ENCODE measurements around the gene NFYC.

The NFYC gene

DNA sequence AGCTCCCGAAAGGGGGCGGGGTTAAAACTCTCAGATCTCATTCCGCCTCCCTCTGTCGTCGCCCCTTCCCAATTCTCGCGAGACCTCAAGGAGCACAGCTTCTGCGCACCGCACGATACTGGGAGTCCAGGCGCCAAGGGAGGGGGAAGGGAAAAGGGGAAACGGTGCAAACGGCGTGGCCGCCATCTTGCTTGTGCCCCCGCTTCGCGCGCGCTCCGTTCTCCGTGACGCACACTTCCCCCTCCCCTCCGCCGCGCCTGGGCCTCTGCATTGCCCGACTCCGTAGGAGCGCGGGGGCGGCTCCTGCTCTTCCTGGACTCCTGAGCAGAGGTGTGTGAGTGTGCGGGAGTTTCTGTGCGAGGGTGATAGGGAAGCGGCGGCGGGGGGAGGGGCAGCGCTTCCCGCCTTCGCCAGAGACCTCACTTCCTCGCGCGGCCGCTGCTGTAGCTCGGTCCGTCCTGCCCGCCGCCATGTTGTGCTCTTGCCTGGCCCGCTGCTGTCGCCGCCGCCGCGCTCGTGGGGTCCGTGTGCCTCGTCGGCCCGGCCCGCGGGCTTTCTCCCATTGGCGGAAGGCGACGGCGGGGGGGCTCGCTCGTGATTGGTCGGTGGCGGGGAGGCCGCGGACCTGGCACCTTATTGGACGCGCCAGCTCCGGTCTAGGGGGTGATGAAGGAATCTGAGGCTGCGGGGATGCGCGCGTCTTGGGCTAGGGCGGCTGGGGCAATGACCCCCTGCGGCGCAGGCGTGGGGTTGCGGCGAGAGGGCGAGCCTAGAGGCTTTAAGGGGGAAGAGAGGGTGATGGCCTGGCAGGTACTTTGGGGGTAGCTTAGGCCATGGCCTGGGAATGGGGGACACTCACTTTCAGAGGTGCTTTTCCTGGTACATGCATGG is at the start of gene NFYC:
NFYC (plus strand) TSS at position 167 of the 891 bp plus-strand sequence. CDS start 47,140 bp downstream, outside the sequence.
- TF ChIP-seq GATA3 (IDR thresholded peaks at IDR 0.05; ENCODE audit: low read depth, low read length) (no peak), GATA2 (IDR thresholded peaks at IDR 0.05; ENCODE audit: low read depth, low read length) (no peak; the same call in 1 of the 2 replicates)

- TF ChIP-seq GATA2 (IDR thresholded peaks at IDR 0.05; ENCODE audit: low read depth, low read length) (no peak), GATA3 (IDR thresholded peaks at IDR 0.05; ENCODE audit: low read depth, low read length) (no peak)
Observed at GRCh38 chr1:40645118-40645680, 46.3 kb upstream of the NFYC start.

GRCh38 chr1:40646315-40646714 is 45.2 kb upstream of the NFYC start:
- no peak for TF ChIP-seq GATA3 (IDR thresholded peaks at IDR 0.05; ENCODE audit: low read depth, low read length)
- TF ChIP-seq GATA2 (IDR thresholded peaks at IDR 0.05; ENCODE audit: low read depth, low read length): no peak

GRCh38 chr1:40648200-40648599 is 43.3 kb upstream of the NFYC start:
- TF ChIP-seq GATA3 (IDR thresholded peaks at IDR 0.05; ENCODE audit: low read depth, low read length) (no peak), GATA2 (IDR thresholded peaks at IDR 0.05; ENCODE audit: low read depth, low read length) (no peak)

- TF ChIP-seq GATA2 (IDR thresholded peaks at IDR 0.05; ENCODE audit: low read depth, low read length) (no peak), GATA3 (IDR thresholded peaks at IDR 0.05; ENCODE audit: low read depth, low read length) (no peak)
Observed at GRCh38 chr1:40648928-40649591, 42.4 kb upstream of the NFYC start.

DNA sequence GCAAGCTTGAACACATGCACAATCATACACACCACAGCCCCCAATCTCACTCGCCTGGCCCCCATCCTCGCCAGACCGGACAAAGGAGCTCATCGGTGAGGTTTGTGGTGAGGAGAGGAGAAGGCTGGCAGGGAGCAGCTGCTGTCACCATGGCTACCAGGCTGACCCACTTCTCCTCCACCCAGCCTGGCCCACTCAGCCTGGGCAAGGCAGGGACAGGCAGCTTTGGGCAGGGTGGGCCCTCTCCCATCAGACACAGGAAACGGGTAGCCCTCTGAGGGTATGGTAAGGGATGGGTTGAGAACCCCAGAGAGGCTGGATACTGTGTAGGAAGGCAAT is 41.9 kb upstream of the NFYC start:
- TF ChIP-seq GATA3 (IDR thresholded peaks at IDR 0.05; ENCODE audit: low read depth, low read length) (no peak), GATA2 (IDR thresholded peaks at IDR 0.05; ENCODE audit: low read depth, low read length) (no peak)

GRCh38 chr1:40650075-40650474 is 41.4 kb upstream of the NFYC start:
- TF ChIP-seq GATA2 (IDR thresholded peaks at IDR 0.05; ENCODE audit: low read depth, low read length) (no peak), GATA3 (IDR thresholded peaks at IDR 0.05; ENCODE audit: low read depth, low read length) (no peak)

DNA sequence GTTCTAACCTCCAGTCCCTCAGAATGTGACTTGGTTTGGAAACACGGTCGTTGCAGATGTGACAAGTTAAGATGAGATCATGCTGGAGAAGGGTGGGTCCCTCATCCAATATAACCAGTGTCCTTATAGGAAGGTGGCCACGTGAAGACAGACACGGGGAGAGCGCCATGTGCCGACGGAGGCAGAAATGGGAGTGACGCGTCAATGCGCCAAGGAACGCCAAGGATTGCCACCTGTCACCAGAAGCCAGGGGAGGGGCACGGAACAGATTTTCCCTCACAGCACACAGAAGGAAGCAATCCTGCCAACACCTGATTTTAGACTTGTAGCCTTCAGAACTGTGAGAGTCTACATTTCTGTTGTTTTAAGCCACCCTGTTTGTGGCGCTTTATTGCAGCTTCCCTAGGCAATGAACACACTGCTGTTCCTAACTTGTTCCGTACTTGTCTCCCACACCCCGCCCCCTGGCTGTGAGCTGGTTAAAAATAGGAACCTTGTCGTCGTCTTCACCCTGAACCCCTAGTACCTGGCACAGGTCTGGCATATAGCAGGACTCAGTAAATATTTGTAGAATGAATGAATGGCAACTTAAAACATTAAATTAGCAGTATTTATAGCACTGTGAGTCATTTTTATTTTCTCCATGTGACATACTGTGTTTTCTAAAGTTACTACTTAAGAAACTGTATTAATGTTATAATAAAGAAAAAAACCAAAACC is 40.2 kb upstream of the NFYC start:
- TF ChIP-seq GATA2 (IDR thresholded peaks at IDR 0.05; ENCODE audit: low read depth, low read length) (no peak), GATA3 (IDR thresholded peaks at IDR 0.05; ENCODE audit: low read depth, low read length) (no peak)

DNA sequence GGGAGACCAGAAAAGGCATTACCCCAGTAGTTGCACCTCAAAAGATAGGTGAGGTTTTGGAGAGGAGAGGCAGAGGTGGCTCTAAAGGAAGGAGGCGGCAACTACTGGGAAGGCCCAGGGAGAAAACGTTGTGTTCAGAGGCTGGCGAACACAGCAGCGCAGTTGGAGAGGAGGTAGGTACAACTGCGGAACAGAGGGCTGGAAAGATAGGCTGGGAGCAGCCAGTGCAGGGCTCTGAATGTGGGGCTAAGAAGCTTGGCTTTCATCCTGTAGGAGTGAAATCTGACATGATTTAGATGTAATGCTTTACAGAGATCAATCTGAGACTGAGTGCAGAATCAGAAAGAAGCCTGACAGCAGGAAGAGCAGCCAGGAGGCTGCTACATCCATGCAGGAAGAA is 39.0 kb upstream of the NFYC start:
- TF ChIP-seq GATA2 (IDR thresholded peaks at IDR 0.05; ENCODE audit: low read depth, low read length): no peak
- no peak for TF ChIP-seq GATA3 (IDR thresholded peaks at IDR 0.05; ENCODE audit: low read depth, low read length)

DNA sequence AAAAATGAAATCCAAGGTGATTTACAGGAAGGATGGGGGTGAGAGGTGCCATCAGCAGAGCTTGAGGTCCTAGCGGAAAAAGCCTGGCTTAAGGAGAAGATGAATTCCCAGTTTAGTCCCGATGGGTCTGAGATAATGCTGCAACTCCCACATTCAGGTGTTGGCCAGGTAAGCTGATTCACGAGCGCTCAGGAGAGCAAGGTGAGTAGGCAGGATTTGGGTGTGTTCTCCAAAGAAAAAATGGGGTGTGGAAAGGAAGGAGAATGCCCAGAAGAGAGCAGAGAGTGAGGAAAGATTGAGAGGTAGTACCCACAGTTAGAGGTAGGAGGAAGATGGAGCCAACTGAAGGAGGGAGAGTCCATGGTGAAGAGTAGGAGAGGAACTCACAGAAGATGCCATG is 38.5 kb upstream of the NFYC start:
- no peak for TF ChIP-seq GATA3 (IDR thresholded peaks at IDR 0.05; ENCODE audit: low read depth, low read length)

DNA sequence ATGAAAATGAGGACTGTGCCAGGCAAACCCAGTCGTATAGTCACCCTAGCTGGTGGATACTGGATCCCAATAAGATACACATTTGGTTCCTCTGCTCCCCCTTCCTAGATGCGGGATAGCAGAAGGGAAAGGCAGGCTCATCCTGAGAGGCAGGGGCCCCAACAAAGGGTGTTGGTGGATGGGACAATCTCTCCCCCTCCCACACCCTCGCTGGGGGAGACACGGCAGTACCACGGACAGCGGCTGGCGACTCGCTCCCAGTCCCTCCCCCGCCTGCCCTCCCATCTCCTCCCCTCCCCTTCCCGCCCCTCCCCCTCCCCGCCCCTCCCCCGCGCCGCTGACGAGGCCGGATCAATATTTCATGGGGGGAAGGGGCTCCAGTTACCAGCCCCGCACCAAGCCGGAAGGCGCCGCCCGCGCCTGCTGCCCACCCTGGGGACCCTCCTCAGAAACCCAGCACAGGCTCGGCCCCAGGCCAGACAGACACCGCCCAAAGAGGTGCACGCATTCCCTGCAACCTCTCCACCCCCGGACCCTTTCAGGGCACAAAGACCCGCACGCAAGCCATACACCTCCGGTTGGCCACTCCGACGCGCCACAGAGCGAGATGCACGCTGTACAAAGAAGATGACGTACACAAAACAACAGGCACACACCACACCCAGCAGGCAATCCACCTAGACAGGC is 37.5 kb upstream of the NFYC start:
- TF ChIP-seq GATA3 (IDR thresholded peaks at IDR 0.05; ENCODE audit: low read depth, low read length) (no peak), GATA2 (IDR thresholded peaks at IDR 0.05; ENCODE audit: low read depth, low read length) (no peak)

- TF ChIP-seq GATA2 (IDR thresholded peaks at IDR 0.05; ENCODE audit: low read depth, low read length) (no peak), GATA3 (IDR thresholded peaks at IDR 0.05; ENCODE audit: low read depth, low read length) (no peak)
Observed at GRCh38 chr1:40657046-40657445, 34.5 kb upstream of the NFYC start.

GRCh38 chr1:40658751-40659648 is 32.5 kb upstream of the NFYC start:
- no peak for TF ChIP-seq GATA3 (IDR thresholded peaks at IDR 0.05; ENCODE audit: low read depth, low read length)
- TF ChIP-seq GATA2 (IDR thresholded peaks at IDR 0.05; ENCODE audit: low read depth, low read length): no peak

All from SH-SY5Y (cell line).